ENCODE measurements around the gene PCSK7. TPM values are rescaled to one million over a fixed set of nuclear protein-coding genes. Genes with fewer than 3 reads are reported as not detected.

The PCSK7 gene
- total and polyA plus RNA-seq, 10 of the 15 experiments (the other 5 are each of a cell fraction or from before 2014, with no cell fraction given): 5.5 to 81.5 (median 51.6) TPM

DNA sequence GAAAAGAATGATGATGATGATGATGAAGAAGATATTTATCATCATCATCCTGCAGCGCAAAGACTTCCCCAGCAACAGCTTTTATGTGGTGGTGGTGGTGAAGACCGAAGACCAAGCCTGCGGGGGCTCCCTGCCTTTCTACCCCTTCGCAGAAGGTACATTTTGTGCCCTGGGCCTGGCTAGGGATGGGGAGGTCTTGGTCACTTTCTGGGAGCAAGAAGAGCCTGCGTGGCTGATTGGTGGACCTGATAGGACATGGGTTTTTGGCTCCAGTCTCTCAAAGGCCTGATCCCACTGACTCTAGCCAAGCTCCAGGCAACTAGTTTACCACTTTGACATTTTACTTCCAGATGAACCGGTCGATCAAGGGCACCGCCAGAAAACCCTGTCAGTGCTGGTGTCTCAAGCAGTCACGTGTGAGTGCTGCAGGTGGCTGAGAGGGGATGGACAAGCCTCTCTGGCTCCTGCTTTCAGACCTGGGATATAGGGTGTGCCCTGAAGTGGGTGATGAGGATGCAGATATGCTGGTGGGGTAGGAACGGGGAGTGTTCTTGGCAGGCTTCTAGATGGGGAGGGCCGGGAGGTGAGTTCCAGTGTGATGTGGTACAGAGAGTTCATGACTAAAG, 48.0 kb downstream of the PCSK7 start:
- no peak for ATAC-seq
- H3K27me3 ChIP-seq (replicated peaks in 1 of 2; ENCODE audit: control insufficient read depth in 2 of 2, insufficient read depth in 2 of 2, low read length in 1 of 2): no peaks in the 10 kb centered on the region

More for the DNA sequence above, 48.0 kb downstream of the PCSK7 start:
- BruUV-seq (replicated peaks): no TSS peak
- ChIA-PET RAD21 (ENCODE audit: unreplicated experiment) (interaction anchor here (6.9 kb wide), 1 partner anchor 45 kb away, joined by 159 read pairs; the partner anchor contains the start of genes PCSK7 and RNF214), CTCF (interaction anchor here (4.3 to 10.3 kb wide), 3 partner anchors 13 to 43 kb away, joined by 15 to 422 read pairs (median 44); partner anchors contain the start of genes PCSK7 and RNF214), POLR2A (interaction anchor here (1.0 kb wide), 1 partner anchor 43 kb away, joined by 3 read pairs; no protein-coding TSS in a partner anchor), SMC1A (ENCODE audit: uncharacterized antibody, unreplicated experiment) (interaction anchor here (1.0 to 6.9 kb wide), 2 partner anchors 37 to 43 kb away, joined by 3 to 187 read pairs; partner anchors contain the start of genes PCSK7 and RNF214)
- Histone ChIP-seq H3K27ac (ENCODE audit: control insufficient read depth, insufficient read depth) (no peak overlapping the region), H3K9me3 (replicated peaks; ENCODE audit: control insufficient read depth, insufficient read depth, low read length) (no peaks in the 10 kb centered on the region), H3K9ac (ENCODE audit: control insufficient read depth, insufficient read depth, low read length) (no peak overlapping the region), H3K4me1 (ENCODE audit: control insufficient read depth, insufficient read depth, low read length) (peaks cover 34% of the 10 kb centered on the region), H3K36me3 (ENCODE audit: control insufficient read depth in 2 of 2, insufficient read depth in 2 of 2, low read length in 1 of 2) (peaks cover 3 to 8% of the 10 kb centered on the region in 2 experiments), H3K4me2 (ENCODE audit: control insufficient read depth, insufficient read depth) (no peak overlapping the region), H4K20me1 (ENCODE audit: control insufficient read depth, insufficient read depth) (no peaks in the 10 kb centered on the region), H3K4me3 (no peak overlapping the region), H2AFZ (ENCODE audit: control insufficient read depth, low read depth, low read length) (no peak overlapping the region), H3K79me2 (ENCODE audit: control insufficient read depth, insufficient read depth, low read length) (peaks cover 8% of the 10 kb centered on the region)
- intact Hi-C loops (cut with micrococcal nuclease; ENCODE audit: unreplicated experiment): no loop called here
- DNase-seq (ENCODE audit: low read depth, low spot score) (no peak), FAIRE-seq (no peak)
- in situ Hi-C loops (cut with MboI): no loop called here
- TF ChIP-seq SUPT20H (IDR thresholded peaks at IDR 0.05; ENCODE audit: borderline replicate concordance, control insufficient read depth, low read depth, low read length) (no peak), STAT3 (IDR thresholded peaks at IDR 0.05; ENCODE audit: low read depth, low read length) (no peak), NR2C2 (IDR thresholded peaks at IDR 0.05; ENCODE audit: borderline replicate concordance, control insufficient read depth, insufficient read length, low read depth) (no peak), SMAD5 (IDR thresholded peaks at IDR 0.05; ENCODE audit: low read depth) (no peak), TARDBP (IDR thresholded peaks at IDR 0.05; ENCODE audit: borderline replicate concordance) (no peak), ATF7 (IDR thresholded peaks at IDR 0.05; ENCODE audit: low read depth) (no peak), ZNF384 (IDR thresholded peaks at IDR 0.05; ENCODE audit: borderline replicate concordance, low read depth, low read length) (no peak), FOXK2 (IDR thresholded peaks at IDR 0.05) (no peak), SP1 (IDR thresholded peaks at IDR 0.05; ENCODE audit: low read depth, low read length) (no peak), IRF4 (IDR thresholded peaks at IDR 0.05; ENCODE audit: low read depth, low read length) (no peak), RFX5 (IDR thresholded peaks at IDR 0.05; ENCODE audit: low read depth, low read length) (no peak), IKZF2 (IDR thresholded peaks at IDR 0.05) (no peak), CHD1 (IDR thresholded peaks at IDR 0.05; ENCODE audit: low read depth, low read length) (no peak), STAT1 (conservative IDR thresholded peaks at IDR 0.05) (no peak), BMI1 (IDR thresholded peaks at IDR 0.05; ENCODE audit: borderline replicate concordance) (no peak), CREB1 (IDR thresholded peaks at IDR 0.05; ENCODE audit: low read depth) (no peak)
- TF ChIP-seq, protein P1, sequence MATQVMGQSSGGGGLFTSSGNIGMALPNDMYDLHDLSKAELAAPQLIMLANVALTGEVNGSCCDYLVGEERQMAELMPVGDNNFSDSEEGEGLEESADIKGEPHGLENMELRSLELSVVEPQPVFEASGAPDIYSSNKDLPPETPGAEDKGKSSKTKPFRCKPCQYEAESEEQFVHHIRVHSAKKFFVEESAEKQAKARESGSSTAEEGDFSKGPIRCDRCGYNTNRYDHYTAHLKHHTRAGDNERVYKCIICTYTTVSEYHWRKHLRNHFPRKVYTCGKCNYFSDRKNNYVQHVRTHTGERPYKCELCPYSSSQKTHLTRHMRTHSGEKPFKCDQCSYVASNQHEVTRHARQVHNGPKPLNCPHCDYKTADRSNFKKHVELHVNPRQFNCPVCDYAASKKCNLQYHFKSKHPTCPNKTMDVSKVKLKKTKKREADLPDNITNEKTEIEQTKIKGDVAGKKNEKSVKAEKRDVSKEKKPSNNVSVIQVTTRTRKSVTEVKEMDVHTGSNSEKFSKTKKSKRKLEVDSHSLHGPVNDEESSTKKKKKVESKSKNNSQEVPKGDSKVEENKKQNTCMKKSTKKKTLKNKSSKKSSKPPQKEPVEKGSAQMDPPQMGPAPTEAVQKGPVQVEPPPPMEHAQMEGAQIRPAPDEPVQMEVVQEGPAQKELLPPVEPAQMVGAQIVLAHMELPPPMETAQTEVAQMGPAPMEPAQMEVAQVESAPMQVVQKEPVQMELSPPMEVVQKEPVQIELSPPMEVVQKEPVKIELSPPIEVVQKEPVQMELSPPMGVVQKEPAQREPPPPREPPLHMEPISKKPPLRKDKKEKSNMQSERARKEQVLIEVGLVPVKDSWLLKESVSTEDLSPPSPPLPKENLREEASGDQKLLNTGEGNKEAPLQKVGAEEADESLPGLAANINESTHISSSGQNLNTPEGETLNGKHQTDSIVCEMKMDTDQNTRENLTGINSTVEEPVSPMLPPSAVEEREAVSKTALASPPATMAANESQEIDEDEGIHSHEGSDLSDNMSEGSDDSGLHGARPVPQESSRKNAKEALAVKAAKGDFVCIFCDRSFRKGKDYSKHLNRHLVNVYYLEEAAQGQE (IDR thresholded peaks at IDR 0.05; ENCODE audit: low read depth, low read length): no peak
- TF ChIP-seq, protein P2, sequence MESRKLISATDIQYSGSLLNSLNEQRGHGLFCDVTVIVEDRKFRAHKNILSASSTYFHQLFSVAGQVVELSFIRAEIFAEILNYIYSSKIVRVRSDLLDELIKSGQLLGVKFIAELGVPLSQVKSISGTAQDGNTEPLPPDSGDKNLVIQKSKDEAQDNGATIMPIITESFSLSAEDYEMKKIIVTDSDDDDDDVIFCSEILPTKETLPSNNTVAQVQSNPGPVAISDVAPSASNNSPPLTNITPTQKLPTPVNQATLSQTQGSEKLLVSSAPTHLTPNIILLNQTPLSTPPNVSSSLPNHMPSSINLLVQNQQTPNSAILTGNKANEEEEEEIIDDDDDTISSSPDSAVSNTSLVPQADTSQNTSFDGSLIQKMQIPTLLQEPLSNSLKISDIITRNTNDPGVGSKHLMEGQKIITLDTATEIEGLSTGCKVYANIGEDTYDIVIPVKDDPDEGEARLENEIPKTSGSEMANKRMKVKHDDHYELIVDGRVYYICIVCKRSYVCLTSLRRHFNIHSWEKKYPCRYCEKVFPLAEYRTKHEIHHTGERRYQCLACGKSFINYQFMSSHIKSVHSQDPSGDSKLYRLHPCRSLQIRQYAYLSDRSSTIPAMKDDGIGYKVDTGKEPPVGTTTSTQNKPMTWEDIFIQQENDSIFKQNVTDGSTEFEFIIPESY (IDR thresholded peaks at IDR 0.05): no peak
- 92% methylated on average over 11 of the region's 11 CpGs for WGBS (ENCODE audit: insufficient coverage, insufficient replicate concordance, low lambda C conversion rate, missing lambda C conversion rate)

Measured in GM12878 (cell line).